Measurements from ENCODE around the gene DSCAML1.

DSCAML1 gene

GRCh38 chr11:117809236-117810055 lies 12.4 kb upstream of the DSCAML1 start:
- H3K36me3 ChIP-seq = no peaks in the 10 kb centered on the region
- peak; percentile 92 for DNase-seq

GRCh38 chr11:117808784-117809183 lies 11.8 kb upstream of the DSCAML1 start:
- Histone ChIP-seq H3K4me3 (ENCODE audit: low read depth, low read length) (no peak overlapping the region), H3K27me3 (ENCODE audit: insufficient read depth, low read depth, severe bottlenecking) (no peaks in the 10 kb centered on the region), H3K9me3 (ENCODE audit: severe bottlenecking) (no peaks in the 10 kb centered on the region), H3K36me3 (no peaks in the 10 kb centered on the region), H3K27ac (no peak overlapping the region)
- no peak for DNase-seq
- no peak for TF ChIP-seq CTCF (IDR thresholded peaks at IDR 0.05; ENCODE audit: low read depth, low read length)

More at GRCh38 chr11:117809236-117810055, 12.4 kb upstream of the DSCAML1 start:
- H3K4me3 ChIP-seq (ENCODE audit: low read depth, low read length) = no peak overlapping the region
- no peak overlapping the region for H3K27ac ChIP-seq
- H3K27me3 ChIP-seq (ENCODE audit: insufficient read depth, low read depth, severe bottlenecking) = no peaks in the 10 kb centered on the region
- peak; percentile 91 for TF ChIP-seq CTCF (IDR thresholded peaks at IDR 0.05; ENCODE audit: low read depth, low read length)
- H3K9me3 ChIP-seq (ENCODE audit: severe bottlenecking) = no peaks in the 10 kb centered on the region

GRCh38 chr11:117807482-117808327 lies 10.7 kb upstream of the DSCAML1 start:
- Histone ChIP-seq H3K4me3 (ENCODE audit: low read depth, low read length) (no peak overlapping the region), H3K27me3 (ENCODE audit: insufficient read depth, low read depth, severe bottlenecking) (no peaks in the 10 kb centered on the region), H3K27ac (no peak overlapping the region; the same call in 1 of the 2 replicates), H3K9me3 (ENCODE audit: severe bottlenecking) (no peaks in the 10 kb centered on the region), H3K36me3 (no peaks in the 10 kb centered on the region)
- peak; percentile 74 for TF ChIP-seq CTCF (IDR thresholded peaks at IDR 0.05; ENCODE audit: low read depth, low read length)
- peak; percentile 79 for DNase-seq

GRCh38 chr11:117806846-117807245 lies 9.8 kb upstream of the DSCAML1 start:
- Histone ChIP-seq H3K9me3 (ENCODE audit: severe bottlenecking) (no peaks in the 10 kb centered on the region), H3K4me3 (ENCODE audit: low read depth, low read length) (no peak overlapping the region), H3K36me3 (no peaks in the 10 kb centered on the region)

GRCh38 chr11:117805045-117805444 lies 8.0 kb upstream of the DSCAML1 start:
- H3K27me3 ChIP-seq (ENCODE audit: insufficient read depth, low read depth, severe bottlenecking) = no peaks in the 10 kb centered on the region
- H3K36me3 ChIP-seq = no peaks in the 10 kb centered on the region
- no peaks in the 10 kb centered on the region for H3K9me3 ChIP-seq (ENCODE audit: severe bottlenecking)
- no peak overlapping the region for H3K27ac ChIP-seq
- DNase-seq = no peak
- no peak overlapping the region for H3K4me3 ChIP-seq (ENCODE audit: low read depth, low read length)
- no peak for TF ChIP-seq CTCF (IDR thresholded peaks at IDR 0.05; ENCODE audit: low read depth, low read length)

More at GRCh38 chr11:117806846-117807245, 9.8 kb upstream of the DSCAML1 start:
- no peak for TF ChIP-seq CTCF (IDR thresholded peaks at IDR 0.05; ENCODE audit: low read depth, low read length)
- no peaks in the 10 kb centered on the region for H3K27me3 ChIP-seq (ENCODE audit: insufficient read depth, low read depth, severe bottlenecking)
- no peak overlapping the region for H3K27ac ChIP-seq
- no peak for DNase-seq

All from WERI-Rb-1 (cell line).